Right ventricle myocardium inferior (tissue), 1 donor: ENCODE measurements around the gene APC2. TPM values are rescaled to one million over a fixed set of nuclear protein-coding genes. Genes with fewer than 3 reads are reported as not detected.

ENCODE experiments used
- ATAC-seq: fragments of 200-7000 bp; cut with Tn5 transposase; one replicate; pipeline ENCODE4 v1.9.1; 2020; ENCODE audit warnings: mild to moderate bottlenecking, moderate library complexity
- DNase-seq: peaks from one replicate; pipeline ENCODE4 v3.0.0; 2021; ENCODE audit errors: missing footprints
- intact Hi-C: fragments of 100-400 bp; cut with DNase I; formaldehyde crosslinking; loops from one replicate; pipeline ENCODE4 v1.11.0; 2022
- long read RNA-seq: library from polyadenylated mRNA; unstranded; transcript quantifications from one replicate; pipeline ENCODE4 v2.0.0, GENCODE V29; 2021
- total RNA-seq: library from RNA; stranded (reverse); fragmentation: NEBNext Ultra II Directional; extraction: Animal tissue kit (Norgen Biotek cat#: 25700); gene quantifications from one replicate; pipeline ENCODE4 v1.2.1, GENCODE V29; 2021
- donor health status: DM: no; HTN: yes; CAD: no; lungs with severe emphysema.

APC2 gene, protein sequence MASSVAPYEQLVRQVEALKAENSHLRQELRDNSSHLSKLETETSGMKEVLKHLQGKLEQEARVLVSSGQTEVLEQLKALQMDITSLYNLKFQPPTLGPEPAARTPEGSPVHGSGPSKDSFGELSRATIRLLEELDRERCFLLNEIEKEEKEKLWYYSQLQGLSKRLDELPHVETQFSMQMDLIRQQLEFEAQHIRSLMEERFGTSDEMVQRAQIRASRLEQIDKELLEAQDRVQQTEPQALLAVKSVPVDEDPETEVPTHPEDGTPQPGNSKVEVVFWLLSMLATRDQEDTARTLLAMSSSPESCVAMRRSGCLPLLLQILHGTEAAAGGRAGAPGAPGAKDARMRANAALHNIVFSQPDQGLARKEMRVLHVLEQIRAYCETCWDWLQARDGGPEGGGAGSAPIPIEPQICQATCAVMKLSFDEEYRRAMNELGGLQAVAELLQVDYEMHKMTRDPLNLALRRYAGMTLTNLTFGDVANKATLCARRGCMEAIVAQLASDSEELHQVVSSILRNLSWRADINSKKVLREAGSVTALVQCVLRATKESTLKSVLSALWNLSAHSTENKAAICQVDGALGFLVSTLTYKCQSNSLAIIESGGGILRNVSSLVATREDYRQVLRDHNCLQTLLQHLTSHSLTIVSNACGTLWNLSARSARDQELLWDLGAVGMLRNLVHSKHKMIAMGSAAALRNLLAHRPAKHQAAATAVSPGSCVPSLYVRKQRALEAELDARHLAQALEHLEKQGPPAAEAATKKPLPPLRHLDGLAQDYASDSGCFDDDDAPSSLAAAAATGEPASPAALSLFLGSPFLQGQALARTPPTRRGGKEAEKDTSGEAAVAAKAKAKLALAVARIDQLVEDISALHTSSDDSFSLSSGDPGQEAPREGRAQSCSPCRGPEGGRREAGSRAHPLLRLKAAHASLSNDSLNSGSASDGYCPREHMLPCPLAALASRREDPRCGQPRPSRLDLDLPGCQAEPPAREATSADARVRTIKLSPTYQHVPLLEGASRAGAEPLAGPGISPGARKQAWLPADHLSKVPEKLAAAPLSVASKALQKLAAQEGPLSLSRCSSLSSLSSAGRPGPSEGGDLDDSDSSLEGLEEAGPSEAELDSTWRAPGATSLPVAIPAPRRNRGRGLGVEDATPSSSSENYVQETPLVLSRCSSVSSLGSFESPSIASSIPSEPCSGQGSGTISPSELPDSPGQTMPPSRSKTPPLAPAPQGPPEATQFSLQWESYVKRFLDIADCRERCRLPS (N-terminal part only)
- total RNA-seq = 0.14 TPM
- long read RNA-seq, partial matches to known transcripts = 0 of 1 reads
- long read RNA-seq, other reads (novel, unspliced or antisense) = 1 of 1 reads

- DNase-seq = no peak
- intact Hi-C loops = loop anchor here (5.0 kb wide), 2 partner anchors 37 to 63 kb away; partner anchors contain the start of gene ADAMTSL5
Observed at GRCh38 chr19:1449467-1450442, at the start of gene APC2. TSS of gene APC2 (plus strand) at chr19:1450121. CDS start at chr19:1453002, 2,881 bp downstream.

DNA sequence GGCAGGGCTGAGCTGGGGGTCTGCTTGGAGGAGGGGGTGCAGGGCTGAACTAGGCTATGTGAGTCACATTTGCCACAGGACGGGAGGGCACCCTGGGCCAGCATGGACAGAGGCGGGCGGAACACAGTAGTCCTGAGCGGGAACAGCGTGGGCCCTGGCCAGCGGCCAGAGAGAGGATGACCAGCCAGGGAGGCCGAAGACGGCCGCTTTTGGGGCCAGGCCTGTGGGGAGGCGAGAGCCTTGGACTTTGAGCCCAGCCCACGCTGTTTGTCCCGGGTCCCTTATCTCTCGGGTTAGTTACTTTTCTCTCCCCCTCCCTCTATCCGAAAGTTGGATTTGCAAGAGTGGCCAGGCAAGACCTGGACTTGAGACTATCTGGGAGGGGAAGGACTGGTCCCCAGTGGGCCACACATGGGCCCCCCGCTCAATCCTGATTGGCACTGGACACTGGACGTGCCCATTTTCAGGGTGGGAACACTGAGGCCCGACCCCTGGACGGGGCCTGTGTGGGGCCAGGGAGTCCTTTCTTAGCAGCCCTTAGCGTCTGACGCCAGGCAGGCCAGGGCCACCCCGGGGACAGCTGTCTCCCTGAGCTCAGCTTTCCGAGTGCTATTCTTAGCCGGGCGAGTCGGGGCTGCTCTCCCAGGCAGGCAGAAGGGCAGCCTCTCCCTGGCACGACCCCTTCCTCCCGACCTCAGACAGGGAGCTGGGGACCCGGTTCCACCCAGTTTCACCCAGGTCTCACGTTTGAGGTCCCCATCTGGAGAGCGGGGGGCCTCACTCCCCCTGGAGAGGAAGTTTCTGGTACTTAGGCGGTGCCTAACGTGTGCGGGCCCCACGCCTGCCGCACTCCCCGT, 49.4 kb upstream of the APC2 start:
- peak; percentile 78 for ATAC-seq

More at GRCh38 chr19:1449467-1450442, at the start of gene APC2:
- ATAC-seq = no peak

GRCh38 chr19:1401138-1401888, 48.6 kb upstream of the APC2 start, which contains the start of gene GAMT:
TSS of gene GAMT (minus strand) at chr19:1401542. CDS start at chr19:1401476, 66 bp downstream.
- intact Hi-C loops = no loop called here
- ATAC-seq (peak; percentile 70), DNase-seq (no peak)

More for the DNA sequence above, 49.4 kb upstream of the APC2 start:
- intact Hi-C loops = no loop called here
- no peak for DNase-seq

DNA sequence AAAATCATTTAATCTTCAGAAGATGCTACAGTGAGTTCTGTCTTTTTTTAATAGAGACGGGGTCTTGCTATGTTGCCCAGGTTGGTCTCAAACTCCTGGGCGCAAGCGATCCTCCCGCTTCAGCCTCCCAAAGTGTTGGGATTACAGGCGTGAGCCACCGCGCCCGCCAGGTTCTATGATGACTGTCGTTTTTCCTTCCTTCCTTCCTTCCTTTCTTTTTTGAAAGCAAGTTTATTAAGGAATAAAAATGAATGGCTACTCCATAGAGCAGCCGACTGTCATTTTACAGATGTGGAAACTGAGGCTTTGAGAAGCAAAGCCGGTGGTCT, 48.1 kb upstream of the APC2 start:
- intact Hi-C loops = no loop called here
- DNase-seq = no peak
- no peak for ATAC-seq

DNA sequence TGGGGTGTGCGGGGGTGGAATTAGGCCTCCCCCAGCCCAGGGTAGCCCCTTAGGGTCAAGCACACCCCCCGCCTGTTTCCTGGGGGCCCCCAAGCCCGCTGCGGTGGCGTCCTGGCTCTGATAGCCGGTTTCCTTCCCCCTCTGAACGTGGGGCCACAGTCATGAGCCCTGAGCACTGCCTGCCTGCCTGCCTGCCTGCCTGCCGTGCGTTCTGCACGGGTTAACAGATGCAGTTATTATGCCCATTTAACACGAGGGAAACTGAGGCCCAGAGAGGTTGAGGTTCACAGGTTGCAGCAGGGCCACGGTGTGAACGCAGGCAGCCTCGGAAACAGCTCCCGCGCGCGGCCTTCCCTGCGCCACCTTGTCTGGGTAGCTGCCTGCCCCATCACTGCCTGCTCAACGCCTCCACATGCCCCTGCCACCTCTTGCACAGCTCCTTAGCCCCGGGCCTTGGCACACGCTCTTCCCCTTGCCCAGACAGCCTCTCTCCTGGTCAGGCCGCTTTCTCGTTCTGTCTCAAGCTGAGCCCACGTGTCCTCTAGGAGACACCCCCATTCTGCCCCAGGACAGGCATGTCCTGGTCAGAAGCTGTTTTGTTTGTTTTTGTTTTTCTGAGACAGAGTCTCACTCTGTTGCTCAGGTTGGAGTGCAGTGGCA, 47.4 kb upstream of the APC2 start:
- no peak for ATAC-seq
- intact Hi-C loops = no loop called here

GRCh38 chr19:1406774-1407527, 43.0 kb upstream of the APC2 start:
- intact Hi-C loops = loop anchor here (1.0 to 5.0 kb wide), 2 partner anchors 24 to 130 kb away; partner anchors contain the start of genes FAM174C and NDUFS7

More for the DNA sequence above, 47.4 kb upstream of the APC2 start:
- no peak for DNase-seq

DNA sequence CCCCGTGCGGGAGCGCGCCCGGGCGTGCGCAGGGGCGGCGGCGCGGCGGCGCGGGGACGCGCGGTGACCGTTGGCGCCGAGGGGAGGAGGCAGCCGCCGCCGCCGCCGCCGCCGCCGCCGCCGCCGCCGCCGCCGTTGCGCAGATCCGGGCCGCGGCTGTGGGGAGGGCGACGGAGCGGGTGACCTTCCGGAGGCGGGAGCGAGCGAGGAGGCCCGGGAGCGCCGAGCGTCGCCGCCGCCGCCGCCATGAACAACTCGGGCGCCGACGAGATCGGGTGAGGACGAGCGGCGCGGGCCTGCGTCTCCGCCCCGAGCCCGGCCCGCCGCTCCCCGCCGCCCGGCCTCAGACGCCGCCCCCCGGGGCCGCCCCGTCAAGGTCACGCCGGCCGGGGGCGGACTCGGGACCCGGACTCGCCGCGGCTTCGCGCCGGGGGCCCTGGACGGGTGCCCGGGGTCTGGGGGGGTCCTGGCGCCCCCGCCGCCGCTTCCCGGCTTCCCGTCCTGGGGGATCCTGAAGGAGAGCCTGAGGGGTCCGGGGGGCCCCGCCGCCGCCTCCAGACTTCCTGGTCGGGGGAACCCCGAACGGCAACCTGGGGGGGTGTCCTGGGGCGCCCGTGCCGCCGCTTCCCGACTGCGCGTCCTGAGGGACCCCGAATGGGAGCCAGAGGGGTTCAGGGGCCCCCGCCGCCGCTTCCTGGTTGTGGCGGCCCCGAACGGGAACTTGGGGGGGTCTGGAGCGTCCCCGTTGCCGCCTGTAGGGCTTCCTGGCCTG, 42.2 kb upstream of the APC2 start, which contains the start of gene DAZAP1:
Gene DAZAP1 (plus strand): TSS at position 59 of the 772 bp plus-strand sequence. CDS start 188 bp downstream, at position 247.
- ATAC-seq (no peak), DNase-seq (no peak)
- intact Hi-C loops = loop anchor here (1.0 to 5.0 kb wide), 2 partner anchors 24 to 130 kb away; partner anchors contain the start of genes FAM174C and NDUFS7

More at GRCh38 chr19:1406774-1407527, 43.0 kb upstream of the APC2 start:
- DNase-seq = peak; percentile 100
- peak; percentile 93 for ATAC-seq

- ATAC-seq (no peak), DNase-seq (peak; percentile 83)
- intact Hi-C loops = loop anchor here (5.0 kb wide), 1 partner anchor 131 kb away; the partner anchor contains the start of gene FAM174C
Observed at GRCh38 chr19:1408300-1409203, 41.4 kb upstream of the APC2 start.

GRCh38 chr19:1409204-1410005, 40.5 kb upstream of the APC2 start:
- ATAC-seq (no peak), DNase-seq (no peak)

GRCh38 chr19:1410136-1410786, 39.7 kb upstream of the APC2 start:
- no peak for ATAC-seq
- no peak for DNase-seq
- intact Hi-C loops = loop anchor here (5.0 kb wide), 1 partner anchor 37 kb away; no protein-coding TSS in a partner anchor

More at GRCh38 chr19:1409204-1410005, 40.5 kb upstream of the APC2 start:
- intact Hi-C loops = loop anchor here (5.0 kb wide), 2 partner anchors 38 to 132 kb away; partner anchors contain the start of gene FAM174C

GRCh38 chr19:1410789-1411188, 39.1 kb upstream of the APC2 start:
- intact Hi-C loops = loop anchor here (5.0 kb wide), 1 partner anchor 37 kb away; no protein-coding TSS in a partner anchor
- DNase-seq (no peak), ATAC-seq (no peak)
